Endothelial cell of umbilical vein (primary cell): ENCODE measurements around the gene YY1. TPM values are rescaled to one million over a fixed set of nuclear protein-coding genes. Genes with fewer than 3 reads are reported as not detected.
"Not testable (repeated sequence)": the region's sequence is repeated elsewhere in the genome, so short reads cannot be mapped to it uniquely, and the experiment has no call there.

Experiments
- BruUV-seq: library from RNA; stranded (reverse); fragments of 400-500 nt; replicated peaks from 2 replicates; lab custom pipeline; 2021; lab: Mats Ljungman, UMichigan
- CTCF ChIA-PET: fragments of 300-600, 350-600 bp; sonication (Branson Sonifier 250); formaldehyde crosslinking; loops from one replicate; lab custom pipeline; 2021; ENCODE audit warnings: antibody characterized with exemption, inconsistent platforms; lab: Charles Lee
- POLR2A ChIA-PET: fragments of 300-600, 350-600 bp; sonication (Branson Sonifier 250); formaldehyde crosslinking; loops from one replicate; lab custom pipeline; 2021; ENCODE audit warnings: antibody characterized with exemption, inconsistent platforms; lab: Charles Lee
- DNase-seq: peaks from one replicate; pipeline ENCODE4 v3.0.0-alpha.2; 2011; ENCODE audit warnings: low read depth, low spot score
- FAIRE-seq: peaks from 2 replicates; lab custom pipeline; 2011; peaks lifted over from hg19 to GRCh38; lab: Jason Lieb, UNC
- H2AFZ ChIP-seq: 2 replicates; pipeline ENCODE4 v1.6.0; 2012; ENCODE audit warnings: low read depth, low read length, control low read depth, inconsistent platforms
- H3K27ac ChIP-seq: 2 replicates; pipeline ENCODE4 v1.5.1; 2011; ENCODE audit warnings: low read depth, mild to moderate bottlenecking, control low read depth, low read length, moderate library complexity; ENCODE audit not compliant: insufficient read depth
- H3K27me3 ChIP-seq, 2 experiments: 2 replicates each; pipeline versions ENCODE4 v1.6.0 to v1.6.1; 2011; ENCODE audit warnings: low read length in 2 of 2, mixed read lengths in 1 of 2; ENCODE audit not compliant: control insufficient read depth in 2 of 2, insufficient read depth in 2 of 2
- H3K36me3 ChIP-seq, 2 experiments: 2 replicates in 1 of 2; 3 replicates in 1 of 2; pipeline ENCODE4 v1.5.1; 2011; ENCODE audit warnings: low read length in 2 of 2, mild to moderate bottlenecking in 1 of 2, moderate library complexity in 1 of 2; ENCODE audit not compliant: control insufficient read depth in 2 of 2, insufficient read depth in 2 of 2; ENCODE audit errors: extremely low read depth in 1 of 2
- H3K4me1 ChIP-seq: 3 replicates; pipeline ENCODE4 v1.5.1; 2011; ENCODE audit warnings: mild to moderate bottlenecking, low read length; ENCODE audit not compliant: control insufficient read depth, insufficient read depth; ENCODE audit errors: extremely low read depth
- H3K4me2 ChIP-seq: 2 replicates; pipeline ENCODE4 v1.6.1; 2011; ENCODE audit warnings: low read length, control low read depth, mixed read lengths; ENCODE audit not compliant: insufficient read depth
- H3K4me3 ChIP-seq, 3 experiments: fragments of 200-600 bp in 1 of 3; sonication (generic), shearing (Covaris generic) in 1 of 3; replicated peaks in 1 of 3; 2 replicates each; pipeline ENCODE4 v1.5.1; 2011 to 2016; ENCODE audit warnings: control low read depth in 3 of 3, low read length in 3 of 3, mild to moderate bottlenecking in 2 of 3, inconsistent platforms in 1 of 3, low read depth in 1 of 3, moderate library complexity in 1 of 3; ENCODE audit not compliant: insufficient read depth in 1 of 3
- H3K79me2 ChIP-seq: 2 replicates; pipeline ENCODE4 v1.6.0; 2012; ENCODE audit warnings: low read length, inconsistent platforms; ENCODE audit not compliant: control insufficient read depth, insufficient read depth
- H3K9ac ChIP-seq: replicated peaks from 2 replicates; pipeline ENCODE3; 2011; ENCODE audit warnings: low read length, control low read depth; ENCODE audit not compliant: insufficient read depth; ENCODE audit errors: extremely low read depth
- H3K9me1 ChIP-seq: replicated peaks from 3 replicates; pipeline ENCODE4 v1.6.0; 2011; ENCODE audit warnings: mild to moderate bottlenecking, low read length; ENCODE audit not compliant: control insufficient read depth, insufficient read depth; ENCODE audit errors: extremely low read depth
- H3K9me3 ChIP-seq: replicated peaks from 2 replicates; pipeline ENCODE4 v1.5.1; 2012; ENCODE audit warnings: low read length, inconsistent platforms; ENCODE audit not compliant: control insufficient read depth, insufficient read depth
- H4K20me1 ChIP-seq: replicated peaks from 2 replicates; pipeline ENCODE3; 2011; ENCODE audit warnings: mild to moderate bottlenecking, low read length; ENCODE audit not compliant: control insufficient read depth, insufficient read depth; ENCODE audit errors: extremely low read depth
- EZH2 ChIP-seq: IDR thresholded peaks from 2 replicates; pipeline ENCODE4 v1.6.1; 2012; ENCODE audit warnings: borderline replicate concordance, low read depth, mild to moderate bottlenecking, moderate library complexity, low read length, inconsistent platforms; ENCODE audit not compliant: severe bottlenecking
- GATA2 ChIP-seq: IDR thresholded peaks from 2 replicates; pipeline ENCODE4 v1.7.0; 2011; ENCODE audit warnings: low read depth, mild to moderate bottlenecking, moderate library complexity, mixed read lengths, low read length; ENCODE audit not compliant: insufficient read length, insufficient read depth
- JUN ChIP-seq: IDR thresholded peaks from 2 replicates; pipeline ENCODE4 v1.6.1; 2011; ENCODE audit warnings: borderline replicate concordance, low read depth; ENCODE audit not compliant: insufficient read length, insufficient read depth
- MYC ChIP-seq: IDR thresholded peaks from one replicate; pipeline ENCODE4 v1.6.1; 2011; ENCODE audit warnings: mild to moderate bottlenecking, low read depth, low read length
- dilution Hi-C: fragments of 300-500 bp; cut with MboI; formaldehyde crosslinking; loops from one replicate; pipeline ENCODE4 v1.15.0; 2019; ENCODE audit warnings: low sequenced_read_pairs; ENCODE audit not compliant: extremely low pct_ligation_motif_present
- intact Hi-C: fragments of 100-400 bp; cut with micrococcal nuclease; formaldehyde crosslinking; loops from one replicate; pipeline ENCODE4 v1.10.0; 2022
- polyA plus RNA-seq, 4 experiments: library from polyadenylated mRNA; depleted of rRNA in 3 of 4; stranded (reverse) in 3 of 4; unstranded in 1 of 4; fragments of >200 nt; gene quantifications; 2 replicates each; pipeline versions ENCODE4 v1.2.1 to v1.2.3, GENCODE V29; 2011 to 2012; ENCODE audit warnings: missing spikeins in 1 of 4
- total RNA-seq: library from RNA; stranded (reverse); gene quantifications from 2 replicates; pipeline ENCODE4 v1.2.3, GENCODE V29; 2021
- TF ChIP-seq, protein P1 (sequence below): IDR thresholded peaks from 2 replicates; pipeline ENCODE4 v1.6.1; 2011; ENCODE audit not compliant: insufficient read depth, insufficient read length

YY1 gene
- total and polyA plus RNA-seq, 2 donors (not counting 3 experiments of a cell fraction or from before 2014, with no cell fraction given): 23.5 to 78.6 TPM

GRCh38 chr14:100287202-100287997 is 48.5 kb downstream of the YY1 start:
- no peak overlapping the region for H3K4me2 ChIP-seq
- no peaks in the 10 kb centered on the region for H3K27me3 ChIP-seq
- no peaks in the 10 kb centered on the region for H3K79me2 ChIP-seq
- H3K9me1 ChIP-seq: no peaks in the 10 kb centered on the region
- FAIRE-seq (no peak), DNase-seq (no peak)
- dilution Hi-C loops: no loop called here
- H3K4me3 ChIP-seq: no peak overlapping the region
- no peaks in the 10 kb centered on the region for H3K9me3 ChIP-seq
- POLR2A ChIA-PET: interaction anchor here (1.1 kb wide), 1 partner anchor 26 kb away, joined by 3 read pairs; no protein-coding TSS in a partner anchor
- TF ChIP-seq JUN: no peak
- TF ChIP-seq EZH2: no peak
- no peak for TF ChIP-seq MYC
- TF ChIP-seq, protein P1, sequence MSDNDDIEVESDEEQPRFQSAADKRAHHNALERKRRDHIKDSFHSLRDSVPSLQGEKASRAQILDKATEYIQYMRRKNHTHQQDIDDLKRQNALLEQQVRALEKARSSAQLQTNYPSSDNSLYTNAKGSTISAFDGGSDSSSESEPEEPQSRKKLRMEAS: no peak
- no peak for TF ChIP-seq GATA2
- H3K4me1 ChIP-seq: peaks cover 2% of the 10 kb centered on the region
- H3K36me3 ChIP-seq: peaks cover 0 to 17% of the 10 kb centered on the region in 2 experiments
- H2AFZ ChIP-seq: no peak overlapping the region
- no peak overlapping the region for H3K9ac ChIP-seq
- CTCF ChIA-PET: no interaction called here
- H3K27ac ChIP-seq: no peak overlapping the region
- no TSS peak for BruUV-seq
- H4K20me1 ChIP-seq: no peaks in the 10 kb centered on the region
- intact Hi-C loops: no loop called here

DNA sequence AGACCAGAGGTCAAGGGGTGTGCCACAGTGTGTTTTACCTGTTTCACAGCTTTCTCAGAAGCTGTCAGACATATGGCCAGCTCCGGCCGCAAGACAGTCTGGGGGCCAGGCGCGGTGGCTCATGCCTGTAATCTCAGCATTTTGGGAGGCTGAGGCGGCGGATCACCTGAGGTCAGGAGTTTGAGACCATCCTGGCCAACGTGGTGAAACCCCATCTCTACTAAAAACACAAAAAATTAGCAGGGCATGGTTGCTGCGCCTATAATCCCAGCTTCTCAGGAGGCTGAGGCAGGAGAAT is 49.0 kb downstream of the YY1 start:
- peaks cover 0 to 22% of the 10 kb centered on the region in 2 experiments for H3K36me3 ChIP-seq
- H3K27ac ChIP-seq, BruUV-seq, FAIRE-seq, H3K27me3 ChIP-seq, H3K4me2 ChIP-seq, H3K4me1 ChIP-seq, H4K20me1 ChIP-seq, H2AFZ ChIP-seq, H3K79me2 ChIP-seq, DNase-seq, H3K9ac ChIP-seq, intact Hi-C loops, dilution Hi-C loops, H3K4me3 ChIP-seq, H3K9me3 ChIP-seq, H3K9me1 ChIP-seq: not testable (repeated sequence)
- ChIA-PET CTCF (interaction anchor here (1.5 kb wide), 1 partner anchor 90 kb away, joined by 3 read pairs; no protein-coding TSS in a partner anchor), POLR2A (interaction anchor here (1.1 kb wide), 1 partner anchor 27 kb away, joined by 3 read pairs; no protein-coding TSS in a partner anchor)
